ENCODE measurements around the gene AFAP1.

The AFAP1 gene

GRCh38 chr4:7806338-7807090 is 133.1 kb downstream of the AFAP1 start:
- Histone ChIP-seq H3K9ac (ENCODE audit: low read length) (no peak overlapping the region), H2BK5ac (ENCODE audit: low read depth, low read length, poor library complexity) (no peak overlapping the region), H3K23ac (ENCODE audit: low read length) (no peak overlapping the region), H3K4me2 (ENCODE audit: low read length) (no peak overlapping the region), H3K9me3 (ENCODE audit: insufficient read depth, low read depth, low read length) (no peaks in the 10 kb centered on the region), H3K18ac (ENCODE audit: low read length) (no peak overlapping the region), H2AFZ (ENCODE audit: insufficient read depth, low read length, poor library complexity) (no peak overlapping the region), H3K14ac (ENCODE audit: low read length) (peak overlapping the region; percentile 58), H4K91ac (ENCODE audit: low read depth, low read length) (peak overlapping the region; percentile 23), H3K27me3 (ENCODE audit: insufficient read depth, low read length) (no peaks in the 10 kb centered on the region), H2BK12ac (ENCODE audit: low read length) (peak overlapping the region; percentile 5), H2BK120ac (ENCODE audit: insufficient read depth, low read length, poor library complexity) (no peak overlapping the region), H3K36me3 (ENCODE audit: control insufficient read depth in 1 of 2, insufficient read depth in 2 of 2, low read length in 2 of 2) (peaks cover 22 to 30% of the 10 kb centered on the region in 2 experiments), H4K12ac (ENCODE audit: low read depth, low read length) (no peak overlapping the region), H3K79me2 (ENCODE audit: control insufficient read depth, insufficient read depth, low read length, poor library complexity) (peaks cover 4% of the 10 kb centered on the region), H2AK5ac (ENCODE audit: low read length) (no peak overlapping the region), H3K79me1 (ENCODE audit: low read length) (peaks cover 9% of the 10 kb centered on the region), H3K4ac (ENCODE audit: low read depth, low read length) (no peak overlapping the region), H3K4me1 (ENCODE audit: control insufficient read depth in 1 of 2, insufficient read depth in 2 of 2, low read length in 2 of 2) (peaks cover 22 to 29% of the 10 kb centered on the region in 2 experiments), H3K4me3 (ENCODE audit: low read depth, low read length) (no peak overlapping the region), H4K8ac (ENCODE audit: low read depth, low read length) (no peak overlapping the region), H3K27ac (ENCODE audit: low read depth, low read length) (peak overlapping the region; percentile 67)
- no CpG with 5 or more reads among the region's 11 CpGs for WGBS (ENCODE audit: extremely low coverage, insufficient coverage, insufficient read length)
- no peak for DNase-seq

- no peaks in the 10 kb centered on the region for H3K9me3 ChIP-seq (ENCODE audit: insufficient read depth, low read depth, low read length)
Measured at GRCh38 chr4:7805533-7806337, 133.9 kb downstream of the AFAP1 start.

DNA sequence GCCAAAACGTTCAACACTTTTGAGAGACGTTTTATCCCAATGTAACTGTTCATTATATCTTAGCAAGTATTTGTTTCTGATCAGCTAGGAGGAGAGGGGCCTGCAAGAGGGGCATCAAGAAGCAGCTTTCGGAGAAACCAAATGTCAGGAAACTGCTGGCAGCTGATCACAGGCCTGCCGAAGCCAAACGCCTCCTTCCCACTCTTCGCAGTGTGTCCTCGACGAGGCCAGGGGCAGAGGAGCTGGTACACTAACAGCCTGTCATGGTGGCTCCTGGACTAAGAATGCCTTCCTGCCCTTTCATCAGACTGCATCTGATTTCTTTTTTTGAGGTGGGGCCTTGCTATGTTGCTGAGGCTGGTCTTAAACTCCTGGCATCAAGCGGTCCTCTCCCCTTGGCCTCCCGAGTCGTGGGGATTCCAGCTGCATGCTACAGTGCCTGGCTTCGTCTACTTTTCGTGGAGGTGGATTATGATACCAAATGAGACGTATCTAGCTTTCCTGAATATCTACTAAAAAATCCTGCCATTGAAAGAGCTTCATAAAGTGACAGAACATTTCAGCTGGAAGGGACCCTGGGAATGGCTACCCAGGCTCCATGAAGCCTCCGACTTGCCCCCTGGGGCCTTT is 134.8 kb downstream of the AFAP1 start:
- Histone ChIP-seq H3K14ac (ENCODE audit: low read length) (no peak overlapping the region), H2AFZ (ENCODE audit: insufficient read depth, low read length, poor library complexity) (no peak overlapping the region), H3K79me2 (ENCODE audit: control insufficient read depth, insufficient read depth, low read length, poor library complexity) (peaks cover 4% of the 10 kb centered on the region), H3K27me3 (ENCODE audit: insufficient read depth, low read length) (no peaks in the 10 kb centered on the region), H2BK12ac (ENCODE audit: low read length) (no peak overlapping the region), H3K4me1 (ENCODE audit: control insufficient read depth in 1 of 2, insufficient read depth in 2 of 2, low read length in 2 of 2) (peaks cover 22 to 26% of the 10 kb centered on the region in 2 experiments), H3K9me3 (ENCODE audit: insufficient read depth, low read depth, low read length) (no peaks in the 10 kb centered on the region), H3K4ac (ENCODE audit: low read depth, low read length) (no peak overlapping the region), H3K18ac (ENCODE audit: low read length) (no peak overlapping the region), H3K9ac (ENCODE audit: low read length) (no peak overlapping the region), H3K27ac (ENCODE audit: low read depth, low read length) (peak overlapping the region; percentile 67), H2BK120ac (ENCODE audit: insufficient read depth, low read length, poor library complexity) (peak overlapping the region; percentile 3), H4K8ac (ENCODE audit: low read depth, low read length) (no peak overlapping the region), H3K4me2 (ENCODE audit: low read length) (no peak overlapping the region), H4K12ac (ENCODE audit: low read depth, low read length) (no peak overlapping the region), H3K79me1 (ENCODE audit: low read length) (peaks cover 9% of the 10 kb centered on the region), H4K91ac (ENCODE audit: low read depth, low read length) (no peak overlapping the region), H3K4me3 (ENCODE audit: low read depth, low read length) (no peak overlapping the region), H2AK5ac (ENCODE audit: low read length) (no peak overlapping the region), H3K36me3 (ENCODE audit: control insufficient read depth in 1 of 2, insufficient read depth in 2 of 2, low read length in 2 of 2) (peaks cover 25 to 32% of the 10 kb centered on the region in 2 experiments), H3K23ac (ENCODE audit: low read length) (no peak overlapping the region), H2BK5ac (ENCODE audit: low read depth, low read length, poor library complexity) (no peak overlapping the region)
- no peak for DNase-seq
- WGBS (ENCODE audit: extremely low coverage, insufficient coverage, insufficient read length): no CpG with 5 or more reads among the region's 15 CpGs

More at GRCh38 chr4:7805533-7806337, 133.9 kb downstream of the AFAP1 start:
- Histone ChIP-seq H3K27me3 (ENCODE audit: insufficient read depth, low read length) (no peaks in the 10 kb centered on the region), H2BK12ac (ENCODE audit: low read length) (no peak overlapping the region), H3K4me2 (ENCODE audit: low read length) (no peak overlapping the region), H4K8ac (ENCODE audit: low read depth, low read length) (no peak overlapping the region), H3K36me3 (ENCODE audit: control insufficient read depth in 1 of 2, insufficient read depth in 2 of 2, low read length in 2 of 2) (peaks cover 26 to 31% of the 10 kb centered on the region in 2 experiments), H3K79me2 (ENCODE audit: control insufficient read depth, insufficient read depth, low read length, poor library complexity) (peaks cover 4% of the 10 kb centered on the region), H3K4me3 (ENCODE audit: low read depth, low read length) (no peak overlapping the region), H3K4ac (ENCODE audit: low read depth, low read length) (no peak overlapping the region), H3K79me1 (ENCODE audit: low read length) (peaks cover 9% of the 10 kb centered on the region), H2AFZ (ENCODE audit: insufficient read depth, low read length, poor library complexity) (no peak overlapping the region), H2BK120ac (ENCODE audit: insufficient read depth, low read length, poor library complexity) (no peak overlapping the region), H2AK5ac (ENCODE audit: low read length) (no peak overlapping the region), H2BK5ac (ENCODE audit: low read depth, low read length, poor library complexity) (peak overlapping the region; percentile 43), H4K91ac (ENCODE audit: low read depth, low read length) (peak overlapping the region; percentile 48), H4K12ac (ENCODE audit: low read depth, low read length) (no peak overlapping the region), H3K18ac (ENCODE audit: low read length) (no peak overlapping the region), H3K4me1 (ENCODE audit: control insufficient read depth in 1 of 2, insufficient read depth in 2 of 2, low read length in 2 of 2) (peaks cover 22 to 26% of the 10 kb centered on the region in 2 experiments), H3K27ac (ENCODE audit: low read depth, low read length) (peak overlapping the region; percentile 67), H3K14ac (ENCODE audit: low read length) (no peak overlapping the region), H3K9ac (ENCODE audit: low read length) (no peak overlapping the region), H3K23ac (ENCODE audit: low read length) (no peak overlapping the region)
- DNase-seq: peak; percentile 80 to 89
- no CpG with 5 or more reads among the region's 21 CpGs for WGBS (ENCODE audit: extremely low coverage, insufficient coverage, insufficient read length)

DNA sequence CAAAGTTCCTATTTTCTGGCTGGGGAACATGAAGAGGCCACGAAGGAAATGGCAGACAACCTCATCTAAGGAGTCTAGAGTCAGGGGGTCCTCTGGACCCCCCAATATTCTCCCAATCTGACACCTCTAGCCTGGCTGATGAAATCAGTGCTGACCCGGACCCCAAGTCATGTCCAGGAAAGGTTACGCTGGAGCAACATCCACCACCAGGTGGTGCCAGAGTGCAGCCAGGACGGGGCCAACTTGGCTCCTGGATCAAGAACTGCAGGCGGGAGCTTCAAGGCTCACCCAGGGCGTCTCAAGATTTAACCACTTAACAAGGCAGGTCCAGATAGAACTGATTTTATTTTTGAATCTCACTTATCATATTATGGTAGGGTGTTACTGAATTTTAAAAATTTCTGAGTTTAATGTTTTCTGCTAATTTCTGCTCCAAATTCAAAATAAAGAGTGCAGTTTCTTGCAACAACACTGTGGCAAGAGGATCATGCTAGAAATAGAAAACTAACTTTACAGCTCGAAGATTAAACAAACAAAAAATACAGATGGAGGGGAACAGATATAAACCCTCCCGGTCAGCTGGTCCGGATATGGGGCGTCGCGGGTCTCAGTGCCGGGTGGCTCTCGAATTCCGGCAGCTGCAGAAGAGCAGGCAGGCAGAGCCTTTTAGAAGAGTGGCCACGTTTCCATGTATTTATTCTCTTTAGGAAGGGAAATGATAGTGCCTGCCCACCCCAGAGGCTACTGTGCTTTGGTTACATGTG is 135.5 kb downstream of the AFAP1 start:
- peak; percentile 72 to 87 for DNase-seq
- Histone ChIP-seq H2BK120ac (ENCODE audit: insufficient read depth, low read length, poor library complexity) (no peak overlapping the region), H4K91ac (ENCODE audit: low read depth, low read length) (no peak overlapping the region), H3K9me3 (ENCODE audit: insufficient read depth, low read depth, low read length) (no peaks in the 10 kb centered on the region), H2AFZ (ENCODE audit: insufficient read depth, low read length, poor library complexity) (no peak overlapping the region), H3K27ac (ENCODE audit: low read depth, low read length) (no peak overlapping the region), H4K8ac (ENCODE audit: low read depth, low read length) (no peak overlapping the region), H3K4me3 (ENCODE audit: low read depth, low read length) (no peak overlapping the region), H2BK12ac (ENCODE audit: low read length) (no peak overlapping the region), H3K23ac (ENCODE audit: low read length) (no peak overlapping the region), H2BK5ac (ENCODE audit: low read depth, low read length, poor library complexity) (no peak overlapping the region), H3K27me3 (ENCODE audit: insufficient read depth, low read length) (no peaks in the 10 kb centered on the region), H3K79me2 (ENCODE audit: control insufficient read depth, insufficient read depth, low read length, poor library complexity) (peaks cover 4% of the 10 kb centered on the region), H3K4me2 (ENCODE audit: low read length) (no peak overlapping the region), H2AK5ac (ENCODE audit: low read length) (no peak overlapping the region), H4K12ac (ENCODE audit: low read depth, low read length) (no peak overlapping the region), H3K18ac (ENCODE audit: low read length) (no peak overlapping the region), H3K14ac (ENCODE audit: low read length) (no peak overlapping the region), H3K79me1 (ENCODE audit: low read length) (peaks cover 9% of the 10 kb centered on the region), H3K36me3 (ENCODE audit: control insufficient read depth in 1 of 2, insufficient read depth in 2 of 2, low read length in 2 of 2) (peaks cover 24 to 35% of the 10 kb centered on the region in 2 experiments), H3K9ac (ENCODE audit: low read length) (no peak overlapping the region), H3K4me1 (ENCODE audit: control insufficient read depth in 1 of 2, insufficient read depth in 2 of 2, low read length in 2 of 2) (peaks cover 22 to 26% of the 10 kb centered on the region in 2 experiments), H3K4ac (ENCODE audit: low read depth, low read length) (no peak overlapping the region)
- no CpG with 5 or more reads among the region's 16 CpGs for WGBS (ENCODE audit: extremely low coverage, insufficient coverage, insufficient read length)
